Left lobe of liver (tissue), 2 donors: ENCODE data around the gene PROKR2. TPM values are rescaled to one million over a fixed set of nuclear protein-coding genes. Genes with fewer than 3 reads are reported as not detected.
A peak's percentile ranks its signal among the peaks of the same experiment; 100 is the strongest.

Source experiments
- ATAC-seq: fragments of 200-7000 bp; cut with Tn5 transposase; one replicate; pipeline ENCODE4 v1.9.1; 2020; ENCODE audit warnings: mild to moderate bottlenecking, moderate library complexity
- DNase-seq: peaks from one replicate; pipeline ENCODE4 v3.0.0-alpha.2; 2020; ENCODE audit warnings: low spot score
- total RNA-seq: library from RNA; stranded (reverse); gene quantifications from one replicate; pipeline ENCODE4 v1.2.1, GENCODE V29; 2021
- donor health status: DM: no; HTN: no; CAD: no; lungs with moderate emphysema.
- donor health status: DM: no; HTN: yes; CAD: no.

The PROKR2 gene
- total RNA-seq: not detected

DNA sequence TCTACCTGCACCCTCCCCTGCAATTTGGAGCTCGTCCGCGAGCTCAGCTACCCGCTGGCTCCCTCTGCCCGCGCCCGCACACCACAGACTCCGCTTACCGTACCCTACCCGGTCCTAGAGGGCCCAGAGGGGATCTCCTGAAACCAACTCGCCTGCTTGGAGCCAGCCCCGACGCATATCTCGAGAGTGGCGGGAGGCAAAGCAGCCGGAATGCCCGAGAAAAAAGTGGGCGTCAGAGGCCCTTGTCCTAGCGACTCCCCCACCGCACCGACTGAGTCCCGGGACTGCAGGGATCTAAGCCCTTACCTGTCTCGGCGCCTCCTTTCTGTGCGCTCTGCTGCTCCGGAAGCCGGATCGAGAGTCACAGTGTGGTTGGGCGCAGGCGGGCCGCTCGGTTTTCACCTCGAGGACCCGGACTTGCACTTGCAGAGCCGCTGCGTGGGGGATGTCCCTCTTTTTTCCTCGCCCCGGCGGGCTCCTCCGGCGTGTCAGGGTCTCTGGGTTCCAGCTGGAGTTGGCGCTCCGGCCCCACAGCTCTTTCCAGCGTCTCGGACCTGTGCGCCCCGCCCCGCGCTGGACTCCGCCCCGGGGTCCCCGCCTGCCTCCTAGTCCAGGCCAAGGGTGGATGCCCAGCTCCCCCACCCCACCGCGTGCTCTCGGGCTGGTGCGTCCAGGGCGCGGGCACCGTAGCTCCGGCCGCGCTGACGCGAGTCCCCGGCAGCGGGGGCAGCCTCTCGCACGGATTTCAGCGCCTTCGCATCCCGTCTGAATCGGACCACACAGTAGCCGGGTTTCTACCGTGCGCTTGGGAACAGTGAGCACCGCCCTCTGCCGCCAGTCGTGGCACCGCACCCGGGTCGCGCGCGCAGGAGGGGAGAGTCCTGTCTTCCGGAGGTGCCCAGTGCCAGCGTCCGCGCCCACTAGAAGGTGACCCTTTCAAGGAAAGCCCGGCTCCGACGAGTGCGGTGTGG lies at the start of gene PROKR2:
Gene PROKR2, minus strand, starts transcription at position 767 of the 971 bp plus-strand sequence. CDS start 2,585 bp downstream, outside the sequence.
- ATAC-seq: peak; percentile 17
- no peak for DNase-seq

DNA sequence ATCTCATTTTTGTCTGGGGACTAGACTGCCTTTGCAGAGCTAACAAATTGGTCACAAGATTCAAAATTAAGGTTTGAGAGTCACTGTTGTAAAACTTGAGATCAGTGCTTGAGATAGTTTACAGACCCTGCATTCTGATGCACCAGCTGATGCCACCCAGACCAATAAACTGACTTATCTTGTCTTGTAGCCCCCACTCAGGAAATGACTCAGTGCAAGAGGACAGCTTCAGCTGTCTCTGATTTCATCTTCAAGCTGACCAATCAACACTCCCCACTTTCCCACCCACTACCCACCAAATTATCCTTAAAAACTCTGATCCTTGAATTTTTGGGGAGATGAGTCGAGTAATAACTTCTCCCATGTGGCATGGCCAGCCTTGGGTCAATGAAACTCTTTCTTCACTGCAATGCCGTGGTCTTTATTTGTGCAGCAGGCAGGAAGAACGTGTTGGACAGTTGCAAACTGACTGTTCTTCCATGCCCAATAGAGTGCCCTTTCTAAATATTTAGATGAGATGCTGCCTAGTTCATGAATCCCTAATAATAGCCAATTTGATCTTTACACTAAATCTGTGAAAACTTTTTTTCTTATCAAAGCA lies 48.3 kb upstream of the PROKR2 start:
- ATAC-seq: no peak
- no peak for DNase-seq

DNA sequence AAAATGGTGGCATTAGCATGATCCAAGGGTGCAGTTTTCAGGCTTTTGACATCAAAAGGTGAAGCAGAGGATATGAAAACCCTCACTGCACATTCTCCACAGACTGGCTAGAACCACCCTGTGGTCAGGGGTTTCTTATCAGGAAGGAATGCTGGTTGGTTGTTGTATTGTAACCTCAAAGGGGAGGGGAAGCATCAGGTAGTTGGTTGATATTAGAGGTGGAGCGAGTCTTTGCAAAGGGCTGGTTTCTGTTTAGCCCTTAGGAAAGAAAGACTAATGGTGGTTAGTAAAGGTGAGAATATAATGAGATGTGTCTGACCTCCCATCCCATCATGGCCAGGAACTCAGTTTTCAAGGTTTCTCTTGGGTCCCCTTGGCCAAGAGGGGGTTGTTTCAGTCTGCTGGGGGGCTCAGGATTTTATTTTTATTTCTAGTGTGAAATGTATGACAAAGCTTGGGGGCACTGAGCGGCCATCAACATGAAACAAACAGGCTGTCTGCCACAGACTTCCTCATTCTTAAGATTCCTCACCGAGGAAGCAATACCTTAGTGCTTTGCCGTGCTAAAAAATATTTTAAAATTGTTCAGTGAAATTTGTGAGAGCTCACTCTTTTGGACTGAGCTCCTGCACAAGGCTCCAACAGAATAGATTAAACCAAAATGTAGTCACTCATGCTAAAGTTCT lies 47.5 kb upstream of the PROKR2 start:
- no peak for ATAC-seq
- DNase-seq: no peak

DNA sequence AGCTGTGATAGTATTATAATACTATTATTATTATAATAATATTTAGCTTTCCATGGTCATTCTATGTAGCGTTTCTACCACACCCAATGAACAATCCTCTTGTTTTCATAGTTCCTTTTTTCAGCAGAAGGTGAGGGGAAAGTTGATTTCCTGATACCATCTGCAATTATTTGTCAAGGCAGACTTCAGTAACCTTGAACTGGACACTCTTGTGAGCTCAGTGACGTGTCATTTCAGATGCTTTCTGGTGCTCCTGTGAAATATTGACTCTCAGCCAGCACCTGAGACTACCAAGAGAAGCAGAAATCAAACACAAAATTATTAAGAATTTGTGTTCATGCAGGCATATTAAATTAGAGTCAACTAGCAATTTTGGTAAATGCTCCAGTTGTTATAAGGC lies 46.0 kb upstream of the PROKR2 start:
- ATAC-seq (no peak), DNase-seq (no peak)

DNA sequence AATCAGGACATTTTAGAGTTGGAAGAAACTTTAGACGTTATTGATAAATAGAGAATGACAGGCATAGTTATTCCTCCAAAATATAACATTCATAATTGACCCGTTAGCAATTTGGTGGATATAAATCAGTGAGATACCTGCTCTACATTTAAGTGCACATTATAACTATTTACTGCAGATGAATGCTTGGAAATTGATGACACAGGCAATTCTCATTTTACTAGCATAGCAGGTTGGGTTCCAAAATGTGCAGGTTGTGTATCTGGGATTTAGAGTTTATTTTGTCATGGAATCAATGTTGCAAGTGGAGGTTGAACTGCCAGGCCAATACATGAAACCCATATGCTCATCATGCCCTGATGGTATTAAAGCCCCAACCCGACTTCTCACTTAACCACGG lies 44.4 kb upstream of the PROKR2 start:
- ATAC-seq (no peak), DNase-seq (no peak)

DNA sequence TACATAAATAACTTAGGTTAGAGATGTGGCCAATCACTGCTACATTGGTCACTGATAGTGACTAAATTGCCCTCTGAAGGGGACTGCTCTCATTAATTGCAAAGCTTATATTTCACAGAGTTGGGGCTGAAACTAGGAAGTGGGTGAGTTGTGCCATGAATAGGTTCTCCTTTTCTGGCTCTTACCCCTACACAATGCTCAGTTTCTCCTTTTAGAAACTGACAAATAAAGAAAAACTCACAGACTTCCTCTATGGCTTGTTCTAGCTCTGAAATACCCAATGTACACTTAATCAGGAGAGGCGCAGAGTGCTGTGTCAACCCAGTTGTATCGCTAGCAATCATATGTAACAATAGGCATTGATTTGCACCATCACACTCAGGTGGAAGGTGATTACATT lies 41.2 kb upstream of the PROKR2 start:
- ATAC-seq: peak; percentile 21
- DNase-seq: no peak

DNA sequence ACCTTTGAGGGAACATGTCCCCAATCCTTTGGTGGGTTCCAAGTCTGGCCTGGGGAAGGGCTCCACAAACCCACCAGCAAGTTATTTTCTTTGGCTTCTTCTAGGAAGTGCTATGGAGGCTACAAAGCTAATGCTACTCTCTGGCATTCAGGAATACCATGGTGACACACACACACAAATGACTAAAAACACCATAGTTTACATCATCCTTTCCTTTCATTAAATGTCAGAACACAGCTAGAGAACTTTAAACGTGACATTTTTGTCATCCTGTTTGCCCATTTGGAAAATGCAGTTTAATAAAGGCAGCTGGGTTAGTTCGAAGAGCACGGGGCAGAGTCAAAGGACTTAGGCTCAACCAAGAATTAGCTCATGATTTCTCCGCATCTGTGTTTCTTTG lies 40.2 kb upstream of the PROKR2 start:
- ATAC-seq (no peak), DNase-seq (no peak)

DNA sequence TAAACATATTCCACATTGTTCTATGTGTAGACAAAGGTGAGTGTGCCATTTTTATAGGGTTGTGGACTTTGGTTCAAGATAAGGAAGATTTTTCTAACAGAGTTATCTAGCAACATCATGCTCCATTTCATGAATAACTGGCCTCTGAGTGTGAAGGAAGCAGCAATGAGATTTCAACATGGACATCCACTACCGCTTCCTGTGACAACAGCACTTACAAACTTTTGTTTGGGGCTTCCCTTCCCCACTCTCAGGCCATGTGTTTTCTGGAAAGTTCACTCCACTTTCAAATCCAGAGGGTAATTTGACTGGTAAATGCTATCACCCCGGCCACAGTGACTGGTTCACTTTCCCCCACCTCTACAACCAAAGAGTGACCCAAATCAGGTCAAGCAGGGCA lies 38.1 kb upstream of the PROKR2 start:
- no peak for ATAC-seq
- DNase-seq: no peak

DNA sequence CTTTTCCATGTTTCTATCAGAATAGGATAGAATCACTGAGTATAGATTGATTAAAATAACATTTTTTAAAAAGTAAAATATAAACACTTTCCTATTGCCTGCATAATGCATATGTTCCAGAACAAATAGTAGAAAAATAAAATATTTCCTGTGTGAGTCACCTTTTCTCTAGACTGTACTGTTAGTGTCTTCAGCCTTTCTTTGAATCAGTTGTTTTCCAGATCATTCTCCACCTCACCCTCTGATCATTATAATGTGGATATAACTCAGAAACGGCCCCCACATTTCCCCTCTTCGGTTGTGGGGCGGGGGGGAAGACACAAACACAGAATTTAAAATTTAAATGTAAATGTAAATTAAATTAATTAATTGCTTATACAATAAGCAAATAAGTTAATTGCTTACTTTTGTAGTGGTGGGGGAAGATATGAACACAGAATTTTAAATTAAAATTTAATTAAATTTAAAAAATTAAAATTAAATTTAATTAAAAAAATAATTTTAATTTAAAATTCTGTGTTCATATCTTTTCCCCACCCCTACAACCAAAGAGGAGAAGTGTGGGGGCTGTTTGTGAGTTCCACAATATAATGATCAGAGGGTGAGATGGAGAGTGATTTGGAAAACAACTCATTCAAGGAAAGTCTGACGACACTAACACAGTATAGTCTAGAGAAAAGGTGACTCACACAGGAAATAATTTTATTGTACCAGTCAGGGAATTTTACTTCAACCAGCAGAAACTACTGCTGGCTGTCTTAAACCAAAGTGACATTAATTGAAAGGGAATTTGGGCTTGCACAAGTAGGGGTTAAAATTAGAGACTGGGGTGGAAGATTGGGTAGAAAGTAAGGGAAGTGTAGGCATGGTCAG lies 37.1 kb upstream of the PROKR2 start:
- ATAC-seq (no peak), DNase-seq (no peak)

DNA sequence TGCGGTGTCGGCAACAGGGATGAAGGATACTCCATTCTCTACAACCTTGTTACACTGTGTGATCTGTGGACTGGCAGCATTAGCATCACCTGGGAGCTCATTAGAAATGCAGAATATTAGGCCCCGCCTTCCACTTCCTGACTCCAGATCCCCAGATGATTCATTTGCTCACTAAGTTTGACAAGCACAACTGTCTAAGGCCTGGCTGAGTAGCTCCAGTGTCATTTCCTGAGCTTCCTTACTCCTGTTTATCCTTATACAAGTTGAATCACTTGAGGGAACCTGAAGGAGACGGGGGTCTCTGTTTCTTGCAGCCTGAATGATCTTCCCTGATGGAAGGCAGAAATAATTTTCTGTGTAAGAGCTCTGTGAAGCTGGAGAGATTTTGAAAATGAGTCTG lies 32.7 kb upstream of the PROKR2 start:
- DNase-seq: no peak
- no peak for ATAC-seq

DNA sequence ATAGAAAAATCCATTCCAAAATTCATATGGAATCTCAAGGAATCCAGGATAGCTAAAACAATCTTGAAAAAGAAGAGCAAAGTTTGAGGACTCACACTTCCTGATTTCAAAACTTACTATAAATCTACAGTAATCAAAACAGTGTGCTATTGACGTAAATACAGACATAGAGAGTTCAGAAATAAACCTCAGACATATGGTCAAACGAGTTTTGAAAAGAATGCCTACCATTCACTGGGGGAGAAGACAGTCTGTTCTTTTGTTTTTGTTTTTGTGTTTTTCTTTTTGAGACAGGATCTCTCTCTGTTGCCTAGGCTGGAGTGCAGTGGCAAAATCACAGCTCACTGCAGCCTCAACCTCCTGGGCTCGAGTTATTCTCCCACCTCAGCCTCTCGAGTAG lies 25.3 kb upstream of the PROKR2 start:
- DNase-seq (no peak), ATAC-seq (no peak)

DNA sequence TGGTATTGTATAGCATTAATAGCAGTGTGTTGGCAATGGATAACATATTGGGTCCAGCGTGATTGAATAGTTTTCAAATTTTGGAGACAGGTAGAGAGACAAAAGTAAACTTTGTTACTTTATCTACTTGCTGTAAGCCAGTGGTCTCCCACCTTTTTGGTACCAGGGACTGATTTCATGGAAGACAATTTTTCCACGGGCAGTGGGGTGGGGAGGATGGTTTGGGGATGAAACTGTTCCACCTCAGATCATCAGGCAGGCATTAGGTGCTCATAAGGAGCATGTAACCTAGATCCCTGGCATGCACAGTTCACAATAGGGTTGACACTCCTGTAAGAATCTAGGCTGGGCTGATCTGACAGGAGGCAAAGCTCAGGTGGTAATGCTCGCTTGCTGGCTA lies 14.6 kb upstream of the PROKR2 start:
- ATAC-seq (no peak), DNase-seq (no peak)

DNA sequence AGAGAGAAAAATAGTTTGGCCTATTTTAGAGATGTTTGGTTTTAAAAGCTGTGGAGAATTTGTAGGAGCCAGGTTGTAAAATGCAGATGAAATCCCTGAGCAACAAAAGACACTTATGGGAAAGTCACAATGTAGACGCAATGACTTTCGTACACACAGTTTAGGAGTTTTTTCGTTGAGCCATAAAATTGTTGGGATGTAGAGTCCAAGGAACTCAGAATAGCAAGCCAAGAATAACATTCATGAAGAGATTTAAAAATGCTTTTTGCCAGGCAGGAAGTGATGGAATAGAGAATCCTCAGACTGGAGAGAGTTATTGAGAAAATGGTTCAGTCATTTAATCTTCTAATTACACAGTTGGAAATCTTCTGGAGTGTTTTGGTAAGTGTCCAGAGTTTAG lies 11.5 kb upstream of the PROKR2 start:
- DNase-seq (no peak), ATAC-seq (no peak)

DNA sequence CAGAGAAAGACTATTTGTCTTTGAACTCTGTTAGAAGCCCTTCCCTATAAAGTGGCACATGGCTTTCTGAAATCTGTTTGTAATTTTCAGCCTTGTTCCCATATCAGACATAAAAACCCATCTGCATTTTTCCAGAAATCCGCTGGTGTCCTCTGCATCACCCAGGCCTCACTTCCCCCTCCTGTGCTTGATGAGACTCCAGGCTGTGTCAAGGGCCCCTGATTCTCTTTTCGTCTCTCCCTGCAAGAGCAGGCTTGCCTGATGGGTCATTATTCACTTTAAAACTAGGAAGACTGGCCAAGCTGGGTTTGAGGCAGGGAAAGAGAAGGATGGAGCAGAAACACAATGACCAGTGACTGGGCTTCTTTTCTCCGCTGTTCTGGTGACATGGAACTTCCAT lies 10.6 kb upstream of the PROKR2 start:
- DNase-seq (no peak), ATAC-seq (no peak)

DNA sequence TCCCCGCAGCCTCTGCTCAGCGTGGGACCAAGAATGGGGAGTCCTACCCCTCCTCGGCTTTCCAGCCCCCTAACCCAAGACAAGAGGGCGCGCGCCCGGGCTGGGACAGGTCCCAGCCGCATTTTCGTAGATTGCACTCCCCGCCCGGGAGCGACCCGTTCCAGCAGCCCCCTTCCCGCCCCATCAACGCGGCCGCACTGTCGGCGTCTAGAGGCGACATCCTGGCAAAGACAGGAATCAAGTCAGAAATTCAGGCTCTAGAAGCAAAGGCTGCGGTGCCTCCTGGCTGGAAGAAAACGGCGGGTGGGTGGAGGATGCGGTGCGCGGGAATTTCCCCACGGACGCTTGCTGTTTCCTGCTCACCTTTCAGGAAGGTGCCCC lies 957 bp downstream of the PROKR2 start:
- DNase-seq (no peak), ATAC-seq (no peak)

DNA sequence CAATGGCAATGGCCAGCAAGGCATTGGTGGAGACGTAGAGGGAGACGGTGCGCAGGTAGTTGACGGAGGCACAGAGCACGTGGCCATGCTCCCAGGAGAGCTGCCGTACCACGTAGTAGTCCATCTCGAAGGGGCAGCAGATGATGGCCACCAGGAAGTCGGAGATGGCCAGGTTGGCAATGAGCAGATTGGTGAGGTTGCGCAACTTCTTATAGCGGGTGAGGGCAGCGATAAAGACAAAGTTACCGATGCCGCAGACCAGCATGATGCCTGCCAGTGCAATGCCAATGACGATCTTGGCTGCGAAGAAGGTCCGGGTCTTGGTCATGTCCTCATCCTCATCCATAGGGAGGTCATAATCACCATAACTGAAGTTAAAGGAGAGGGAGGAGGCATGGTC lies 2.8 kb downstream of the PROKR2 start:
- no peak for ATAC-seq
- DNase-seq: no peak

DNA sequence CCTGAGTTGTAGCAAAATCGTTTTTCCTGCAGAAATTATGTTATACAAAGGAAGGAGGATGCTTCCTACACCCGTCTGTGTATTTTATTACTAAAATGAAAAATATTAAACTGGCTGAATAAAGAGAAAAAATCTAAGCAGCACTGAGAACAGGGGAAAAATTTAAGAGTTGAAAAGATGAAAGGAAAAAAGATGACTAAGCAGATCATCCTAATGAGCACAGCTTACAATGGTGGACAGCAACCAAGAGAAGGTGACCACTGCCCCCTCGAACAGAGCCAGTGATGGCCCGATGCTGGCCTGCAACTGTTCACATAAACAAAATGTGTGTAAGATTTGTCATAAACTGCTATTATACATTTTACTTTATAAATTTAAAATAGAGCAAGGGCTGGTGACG lies 4.2 kb downstream of the PROKR2 start:
- no peak for DNase-seq
- no peak for ATAC-seq

DNA sequence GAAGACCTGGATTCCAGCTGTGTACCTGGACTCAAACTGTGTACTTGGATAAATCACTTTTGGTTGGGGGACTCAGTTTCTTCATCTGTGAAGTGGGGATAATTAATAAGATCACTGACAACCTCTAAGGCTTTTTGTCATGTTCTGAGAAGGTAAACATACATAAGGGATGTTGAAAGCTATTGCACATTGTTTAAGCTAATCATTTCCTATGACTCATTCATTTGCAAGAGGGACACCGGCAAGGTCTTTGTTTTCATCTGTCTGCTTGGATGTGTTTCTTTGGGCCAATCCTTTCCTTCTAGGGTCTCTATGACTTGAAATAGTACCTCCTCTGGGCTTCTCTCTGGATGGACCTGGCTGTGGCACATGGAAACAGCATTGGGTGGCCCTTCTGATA lies 6.8 kb downstream of the PROKR2 start:
- no peak for ATAC-seq
- DNase-seq: no peak

DNA sequence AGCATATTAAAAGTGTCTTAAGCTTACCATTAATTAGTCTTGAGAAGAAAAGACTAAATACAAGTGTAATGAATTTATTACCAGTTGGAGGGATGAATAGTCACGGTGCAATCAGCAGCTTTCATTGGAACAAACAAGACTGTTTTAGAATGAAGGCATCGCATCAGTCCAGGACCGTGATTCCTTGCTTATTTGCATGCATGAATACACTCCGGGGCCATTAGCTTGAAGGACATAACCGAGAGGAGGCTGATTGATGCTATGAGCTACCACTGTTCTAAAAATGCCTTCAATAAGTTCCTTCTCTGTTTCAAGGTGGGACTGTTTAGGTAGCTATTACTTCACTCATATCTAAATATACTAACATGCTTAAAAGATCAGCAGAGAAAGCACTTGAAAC lies 17.9 kb downstream of the PROKR2 start:
- no peak for DNase-seq
- no peak for ATAC-seq

DNA sequence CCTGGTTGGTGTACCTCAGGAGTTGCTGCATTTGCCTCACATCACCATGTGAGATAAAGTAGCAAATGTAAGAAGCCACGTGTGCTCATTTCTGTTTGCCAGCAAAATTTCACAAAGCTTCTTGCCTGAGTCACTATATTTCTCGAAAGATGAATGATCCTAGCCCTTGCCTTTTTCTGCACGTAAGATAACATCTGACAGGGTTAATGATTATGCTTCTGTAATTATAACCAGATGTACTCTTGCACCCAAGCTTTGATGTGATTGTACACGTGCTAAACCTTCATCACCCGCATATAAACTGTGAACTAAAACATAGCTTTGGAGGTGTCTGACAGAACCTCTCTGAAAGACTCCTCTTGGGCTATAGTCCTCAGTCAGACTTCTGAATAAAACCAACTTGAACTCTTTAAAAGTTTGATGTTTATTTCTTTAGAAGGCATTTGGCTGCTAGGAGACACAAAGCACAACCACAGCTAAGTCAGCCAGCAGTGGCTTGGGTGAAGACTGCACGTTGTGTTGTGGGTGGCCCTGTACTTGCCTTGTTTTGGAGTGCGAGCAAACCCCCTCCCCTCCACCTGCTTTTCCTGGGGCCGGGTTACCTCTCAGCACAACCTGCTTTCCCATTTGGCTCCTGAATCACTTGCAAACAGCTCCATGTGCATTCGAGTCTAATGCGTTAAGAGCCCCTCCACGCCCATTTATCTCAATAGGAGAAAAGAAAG lies 19.3 kb downstream of the PROKR2 start:
- no peak for ATAC-seq
- no peak for DNase-seq
